ENCODE data around the gene SQSTM1. TPM values are rescaled to one million over a fixed set of nuclear protein-coding genes. Genes with fewer than 3 reads are reported as not detected.

SQSTM1 gene
- total and polyA plus RNA-seq, 9 of the 15 experiments (the other 6 are each of a cell fraction or from before 2014, with no cell fraction given) = 5.6 to 148 (median 64.0) TPM

DNA sequence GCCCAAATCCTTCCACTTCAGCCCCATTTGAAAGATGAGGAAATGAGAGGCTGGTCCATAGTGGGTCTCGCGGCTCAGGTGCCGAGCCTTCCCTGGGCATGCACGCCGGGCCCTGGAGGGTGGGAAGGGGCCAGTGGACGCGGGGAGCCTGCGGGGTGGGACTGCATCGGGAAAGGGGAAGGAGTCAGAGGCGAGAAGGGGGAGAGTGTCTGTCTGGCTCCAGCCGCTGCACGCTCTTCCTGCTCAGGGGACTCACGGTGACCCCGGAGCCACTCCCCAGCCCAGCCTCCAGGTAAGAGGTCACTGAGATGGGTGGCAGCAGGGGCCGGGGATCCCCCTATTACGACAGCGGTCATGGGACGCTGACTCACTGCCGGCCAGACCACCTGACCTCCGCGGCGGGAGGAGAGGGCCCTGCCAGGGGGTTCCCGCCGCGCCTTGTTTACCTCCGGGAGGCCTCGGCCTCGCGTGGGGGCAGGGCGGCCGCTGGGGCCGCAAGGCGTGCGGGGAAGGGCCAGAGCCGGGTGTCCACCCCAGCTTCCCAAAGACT is 1.9 kb upstream of the SQSTM1 start (continued):
- TF ChIP-seq, protein P1, sequence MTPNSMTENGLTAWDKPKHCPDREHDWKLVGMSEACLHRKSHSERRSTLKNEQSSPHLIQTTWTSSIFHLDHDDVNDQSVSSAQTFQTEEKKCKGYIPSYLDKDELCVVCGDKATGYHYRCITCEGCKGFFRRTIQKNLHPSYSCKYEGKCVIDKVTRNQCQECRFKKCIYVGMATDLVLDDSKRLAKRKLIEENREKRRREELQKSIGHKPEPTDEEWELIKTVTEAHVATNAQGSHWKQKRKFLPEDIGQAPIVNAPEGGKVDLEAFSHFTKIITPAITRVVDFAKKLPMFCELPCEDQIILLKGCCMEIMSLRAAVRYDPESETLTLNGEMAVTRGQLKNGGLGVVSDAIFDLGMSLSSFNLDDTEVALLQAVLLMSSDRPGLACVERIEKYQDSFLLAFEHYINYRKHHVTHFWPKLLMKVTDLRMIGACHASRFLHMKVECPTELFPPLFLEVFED (CRISPR knock-in tag; conservative IDR thresholded peaks at IDR 0.05) = no peak; the same call in 1 of the 2 replicates
- TF ChIP-seq, protein P2, sequence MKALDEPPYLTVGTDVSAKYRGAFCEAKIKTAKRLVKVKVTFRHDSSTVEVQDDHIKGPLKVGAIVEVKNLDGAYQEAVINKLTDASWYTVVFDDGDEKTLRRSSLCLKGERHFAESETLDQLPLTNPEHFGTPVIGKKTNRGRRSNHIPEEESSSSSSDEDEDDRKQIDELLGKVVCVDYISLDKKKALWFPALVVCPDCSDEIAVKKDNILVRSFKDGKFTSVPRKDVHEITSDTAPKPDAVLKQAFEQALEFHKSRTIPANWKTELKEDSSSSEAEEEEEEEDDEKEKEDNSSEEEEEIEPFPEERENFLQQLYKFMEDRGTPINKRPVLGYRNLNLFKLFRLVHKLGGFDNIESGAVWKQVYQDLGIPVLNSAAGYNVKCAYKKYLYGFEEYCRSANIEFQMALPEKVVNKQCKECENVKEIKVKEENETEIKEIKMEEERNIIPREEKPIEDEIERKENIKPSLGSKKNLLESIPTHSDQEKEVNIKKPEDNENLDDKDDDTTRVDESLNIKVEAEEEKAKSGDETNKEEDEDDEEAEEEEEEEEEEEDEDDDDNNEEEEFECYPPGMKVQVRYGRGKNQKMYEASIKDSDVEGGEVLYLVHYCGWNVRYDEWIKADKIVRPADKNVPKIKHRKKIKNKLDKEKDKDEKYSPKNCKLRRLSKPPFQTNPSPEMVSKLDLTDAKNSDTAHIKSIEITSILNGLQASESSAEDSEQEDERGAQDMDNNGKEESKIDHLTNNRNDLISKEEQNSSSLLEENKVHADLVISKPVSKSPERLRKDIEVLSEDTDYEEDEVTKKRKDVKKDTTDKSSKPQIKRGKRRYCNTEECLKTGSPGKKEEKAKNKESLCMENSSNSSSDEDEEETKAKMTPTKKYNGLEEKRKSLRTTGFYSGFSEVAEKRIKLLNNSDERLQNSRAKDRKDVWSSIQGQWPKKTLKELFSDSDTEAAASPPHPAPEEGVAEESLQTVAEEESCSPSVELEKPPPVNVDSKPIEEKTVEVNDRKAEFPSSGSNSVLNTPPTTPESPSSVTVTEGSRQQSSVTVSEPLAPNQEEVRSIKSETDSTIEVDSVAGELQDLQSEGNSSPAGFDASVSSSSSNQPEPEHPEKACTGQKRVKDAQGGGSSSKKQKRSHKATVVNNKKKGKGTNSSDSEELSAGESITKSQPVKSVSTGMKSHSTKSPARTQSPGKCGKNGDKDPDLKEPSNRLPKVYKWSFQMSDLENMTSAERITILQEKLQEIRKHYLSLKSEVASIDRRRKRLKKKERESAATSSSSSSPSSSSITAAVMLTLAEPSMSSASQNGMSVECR (CRISPR knock-in tag; IDR thresholded peaks at IDR 0.05) = peak; percentile 79
- peak; percentile 85 for TF ChIP-seq VEZF1 (CRISPR knock-in tag; IDR thresholded peaks at IDR 0.05)
- TF ChIP-seq, protein P3, sequence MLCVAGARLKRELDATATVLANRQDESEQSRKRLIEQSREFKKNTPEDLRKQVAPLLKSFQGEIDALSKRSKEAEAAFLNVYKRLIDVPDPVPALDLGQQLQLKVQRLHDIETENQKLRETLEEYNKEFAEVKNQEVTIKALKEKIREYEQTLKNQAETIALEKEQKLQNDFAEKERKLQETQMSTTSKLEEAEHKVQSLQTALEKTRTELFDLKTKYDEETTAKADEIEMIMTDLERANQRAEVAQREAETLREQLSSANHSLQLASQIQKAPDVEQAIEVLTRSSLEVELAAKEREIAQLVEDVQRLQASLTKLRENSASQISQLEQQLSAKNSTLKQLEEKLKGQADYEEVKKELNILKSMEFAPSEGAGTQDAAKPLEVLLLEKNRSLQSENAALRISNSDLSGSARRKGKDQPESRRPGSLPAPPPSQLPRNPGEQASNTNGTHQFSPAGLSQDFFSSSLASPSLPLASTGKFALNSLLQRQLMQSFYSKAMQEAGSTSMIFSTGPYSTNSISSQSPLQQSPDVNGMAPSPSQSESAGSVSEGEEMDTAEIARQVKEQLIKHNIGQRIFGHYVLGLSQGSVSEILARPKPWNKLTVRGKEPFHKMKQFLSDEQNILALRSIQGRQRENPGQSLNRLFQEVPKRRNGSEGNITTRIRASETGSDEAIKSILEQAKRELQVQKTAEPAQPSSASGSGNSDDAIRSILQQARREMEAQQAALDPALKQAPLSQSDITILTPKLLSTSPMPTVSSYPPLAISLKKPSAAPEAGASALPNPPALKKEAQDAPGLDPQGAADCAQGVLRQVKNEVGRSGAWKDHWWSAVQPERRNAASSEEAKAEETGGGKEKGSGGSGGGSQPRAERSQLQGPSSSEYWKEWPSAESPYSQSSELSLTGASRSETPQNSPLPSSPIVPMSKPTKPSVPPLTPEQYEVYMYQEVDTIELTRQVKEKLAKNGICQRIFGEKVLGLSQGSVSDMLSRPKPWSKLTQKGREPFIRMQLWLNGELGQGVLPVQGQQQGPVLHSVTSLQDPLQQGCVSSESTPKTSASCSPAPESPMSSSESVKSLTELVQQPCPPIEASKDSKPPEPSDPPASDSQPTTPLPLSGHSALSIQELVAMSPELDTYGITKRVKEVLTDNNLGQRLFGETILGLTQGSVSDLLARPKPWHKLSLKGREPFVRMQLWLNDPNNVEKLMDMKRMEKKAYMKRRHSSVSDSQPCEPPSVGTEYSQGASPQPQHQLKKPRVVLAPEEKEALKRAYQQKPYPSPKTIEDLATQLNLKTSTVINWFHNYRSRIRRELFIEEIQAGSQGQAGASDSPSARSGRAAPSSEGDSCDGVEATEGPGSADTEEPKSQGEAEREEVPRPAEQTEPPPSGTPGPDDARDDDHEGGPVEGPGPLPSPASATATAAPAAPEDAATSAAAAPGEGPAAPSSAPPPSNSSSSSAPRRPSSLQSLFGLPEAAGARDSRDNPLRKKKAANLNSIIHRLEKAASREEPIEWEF (CRISPR knock-in tag; IDR thresholded peaks at IDR 0.05) = no peak
- TF ChIP-seq E2F3 (CRISPR knock-in tag; IDR thresholded peaks at IDR 0.05) = 0 out of 2 replicates have a peak, but pooled peaks have one; percentile 4
- peak; percentile 93 for TF ChIP-seq NCOR1 (IDR thresholded peaks at IDR 0.05)
- TF ChIP-seq, protein P4, sequence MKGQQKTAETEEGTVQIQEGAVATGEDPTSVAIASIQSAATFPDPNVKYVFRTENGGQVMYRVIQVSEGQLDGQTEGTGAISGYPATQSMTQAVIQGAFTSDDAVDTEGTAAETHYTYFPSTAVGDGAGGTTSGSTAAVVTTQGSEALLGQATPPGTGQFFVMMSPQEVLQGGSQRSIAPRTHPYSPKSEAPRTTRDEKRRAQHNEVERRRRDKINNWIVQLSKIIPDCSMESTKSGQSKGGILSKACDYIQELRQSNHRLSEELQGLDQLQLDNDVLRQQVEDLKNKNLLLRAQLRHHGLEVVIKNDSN (CRISPR knock-in tag; IDR thresholded peaks at IDR 0.05) = peak; percentile 81
- no peak for TF ChIP-seq PCBP2 (IDR thresholded peaks at IDR 0.05; ENCODE audit: low read depth, low read length, poor library complexity, severe bottlenecking)
- no peak for TF ChIP-seq ZNF449 (CRISPR knock-in tag; IDR thresholded peaks at IDR 0.05)
- TF ChIP-seq GTF2E2 (tag; IDR thresholded peaks at IDR 0.05) = peak; percentile 48; the same call in 1 of the 2 replicates
- TF ChIP-seq ZNF436 (CRISPR knock-in tag; IDR thresholded peaks at IDR 0.05) = no peak
- no peak for TF ChIP-seq ELF2 (CRISPR knock-in tag; IDR thresholded peaks at IDR 0.05)

All from K562 (cell line).